ENCODE measurements around the gene RNF31.
A peak's percentile ranks its signal among the peaks of the same experiment; 100 is the strongest.

RNF31 gene

GRCh38 chr14:24182110-24182882, 35.0 kb downstream of the RNF31 start:
- no peak for DNase-seq

- DNase-seq, result no peak
Measured at GRCh38 chr14:24183014-24183481, 35.8 kb downstream of the RNF31 start.

- no peak for DNase-seq
Measured at GRCh38 chr14:24184104-24184970, 37.0 kb downstream of the RNF31 start.

- DNase-seq, result no peak
Measured at GRCh38 chr14:24185026-24185425, 37.7 kb downstream of the RNF31 start.

DNA sequence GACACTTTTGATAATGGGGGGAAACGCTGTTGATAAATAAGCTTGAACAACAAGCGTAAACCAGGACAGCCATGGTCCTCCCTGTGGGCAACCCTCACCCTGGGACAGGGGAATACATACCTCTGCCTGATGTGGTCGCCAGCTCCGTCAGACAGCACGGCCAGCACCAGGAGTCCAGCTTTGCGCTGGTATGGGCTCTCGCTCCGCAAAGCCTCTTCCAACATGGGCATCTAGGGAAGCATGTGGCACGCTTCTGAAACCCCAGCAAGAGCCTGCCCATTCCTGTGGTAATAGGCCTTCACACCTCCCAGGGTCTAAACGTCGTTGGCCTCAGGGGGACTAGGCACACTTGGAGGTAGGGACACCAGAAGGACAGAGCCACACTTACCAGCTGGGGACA, 38.4 kb downstream of the RNF31 start:
- no peak for DNase-seq

- DNase-seq, result no peak
Measured at GRCh38 chr14:24186831-24187538, 39.7 kb downstream of the RNF31 start.

- no peak for DNase-seq
Measured at GRCh38 chr14:24187539-24187915, 40.2 kb downstream of the RNF31 start.

- DNase-seq, result peak; percentile 76
Measured at GRCh38 chr14:24188251-24189058, 41.2 kb downstream of the RNF31 start, which contains the start of gene IPO4. IPO4 (minus strand) TSS chr14:24188816; CDS start chr14:24188787, 29 bp downstream.

DNA sequence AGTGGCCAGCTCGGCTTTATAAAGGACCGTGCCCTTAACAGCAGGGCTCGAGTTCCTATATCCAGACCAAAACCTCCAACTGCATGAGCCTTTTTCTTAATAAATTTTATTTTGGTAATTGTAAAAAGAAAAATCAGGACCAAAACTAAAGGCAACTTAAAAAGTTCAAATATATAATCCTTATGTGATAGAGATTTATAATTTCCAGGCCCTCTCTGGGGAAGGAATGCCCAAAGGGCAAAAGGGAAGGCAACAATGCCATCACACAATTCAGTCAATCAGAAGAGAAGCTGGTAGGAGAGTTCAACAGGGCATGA, 41.7 kb downstream of the RNF31 start:
- no peak for DNase-seq

GRCh38 chr14:24189460-24189859, 42.2 kb downstream of the RNF31 start:
- DNase-seq, result no peak

DNA sequence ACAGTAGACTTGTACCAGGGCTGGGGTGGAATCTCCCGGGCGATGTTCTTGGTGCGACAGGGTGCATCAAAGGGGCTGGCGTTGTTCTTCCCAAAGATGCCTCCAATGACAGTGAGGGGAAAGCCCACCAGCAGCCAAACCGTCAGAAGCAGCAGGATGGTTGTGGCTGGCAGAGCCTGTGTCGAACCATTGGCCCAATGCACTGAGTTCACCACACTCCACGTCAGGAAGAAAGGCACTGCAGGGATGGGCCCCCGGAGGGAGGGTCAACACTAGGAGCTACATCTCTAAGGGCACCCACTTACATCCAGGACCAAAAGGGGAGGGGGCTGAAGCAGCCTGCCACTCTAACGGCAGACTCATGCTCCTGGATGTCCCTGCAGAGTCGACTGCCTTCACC, 43.1 kb downstream of the RNF31 start:
- no peak for DNase-seq

DNA sequence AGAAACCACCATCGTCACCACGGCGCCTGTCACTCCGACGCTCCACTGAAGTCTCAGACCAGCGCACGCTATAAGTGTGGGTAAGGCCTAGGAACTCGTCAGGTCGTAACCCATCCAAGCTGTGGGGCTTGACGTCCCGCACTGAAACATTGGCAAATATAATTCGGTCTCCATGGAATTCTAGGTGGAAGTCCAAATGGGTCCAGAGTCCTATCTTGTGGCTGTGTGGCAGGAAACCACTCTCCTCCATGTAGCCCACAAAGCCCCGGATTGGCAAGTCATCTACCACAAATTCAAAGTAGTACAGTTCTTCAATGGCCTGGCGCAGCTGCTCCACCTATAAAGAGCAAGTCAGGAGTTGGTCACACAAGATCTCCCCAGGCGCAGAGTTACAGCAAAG, 45.6 kb downstream of the RNF31 start:
- DNase-seq, result no peak

GRCh38 chr14:24194186-24194872, 47.0 kb downstream of the RNF31 start:
- no peak for DNase-seq

DNA sequence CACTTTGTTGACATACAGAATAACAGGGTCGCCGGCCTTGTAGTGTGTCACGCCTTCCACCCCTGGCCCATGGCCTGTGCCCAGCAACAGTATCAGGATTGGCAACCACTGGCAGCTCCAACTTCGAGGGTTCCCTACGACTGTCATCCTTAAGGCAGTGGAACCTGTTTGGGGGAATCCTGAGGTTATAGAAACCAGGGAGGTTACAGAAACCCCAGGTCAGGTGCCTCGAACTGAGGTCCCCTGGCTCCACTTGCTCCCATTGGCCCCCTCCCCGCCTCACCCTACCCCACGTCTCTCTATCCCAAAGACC, 47.5 kb downstream of the RNF31 start:
- no peak for DNase-seq

- peak; percentile 97 for DNase-seq
Measured at GRCh38 chr14:24195186-24196070, 48.1 kb downstream of the RNF31 start, which contains the start of gene TM9SF1. TM9SF1 (minus strand) TSS chr14:24195441; CDS start chr14:24195019, 422 bp downstream.

DNA sequence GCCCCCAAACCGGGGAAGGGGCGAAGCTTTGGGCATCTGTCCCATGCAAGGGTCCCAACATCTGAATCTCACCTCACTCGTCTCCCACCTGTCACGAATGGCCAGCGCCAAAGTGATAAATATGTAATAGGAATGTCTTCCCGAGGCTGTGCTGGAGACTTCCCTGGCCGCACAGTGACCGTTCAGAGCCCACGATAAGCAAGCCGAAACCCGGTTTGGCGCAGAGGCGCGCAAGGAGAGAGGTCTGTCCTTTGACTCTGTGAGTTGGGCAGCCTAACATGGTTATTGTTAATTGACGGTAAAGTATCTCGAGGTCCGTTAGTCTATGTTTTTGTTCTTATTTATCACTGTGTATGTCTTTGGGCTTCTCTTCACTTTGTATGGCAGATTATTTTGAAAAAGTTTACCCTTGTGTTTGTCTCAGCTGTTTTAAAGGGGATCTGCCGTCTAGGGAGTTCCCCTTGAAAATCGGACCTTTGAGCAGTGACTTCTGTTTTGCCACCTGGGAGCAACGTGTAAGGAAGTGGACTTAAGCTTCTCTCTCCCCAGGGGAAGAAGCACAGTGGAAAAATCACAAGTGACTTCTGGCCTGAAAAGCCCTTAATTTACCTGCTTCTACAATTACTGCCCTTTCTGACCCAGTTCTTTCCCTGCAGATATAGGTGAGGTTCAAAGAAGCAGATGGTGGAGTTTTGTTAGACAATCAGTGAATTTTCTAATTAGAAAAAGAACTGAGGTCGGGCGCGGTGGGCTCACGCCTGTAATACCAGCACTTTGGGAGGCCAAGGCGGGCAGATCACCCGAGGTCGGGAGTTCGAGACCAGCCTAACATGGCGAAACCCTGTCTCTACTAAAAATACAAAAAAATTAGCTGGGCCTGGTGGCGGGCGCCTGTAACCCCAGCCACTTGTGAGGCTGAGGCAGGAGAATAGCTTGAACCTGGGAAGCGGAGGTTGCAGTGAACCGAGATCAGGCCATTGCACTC, 49.1 kb downstream of the RNF31 start:
- DNase-seq, result no peak

DNA sequence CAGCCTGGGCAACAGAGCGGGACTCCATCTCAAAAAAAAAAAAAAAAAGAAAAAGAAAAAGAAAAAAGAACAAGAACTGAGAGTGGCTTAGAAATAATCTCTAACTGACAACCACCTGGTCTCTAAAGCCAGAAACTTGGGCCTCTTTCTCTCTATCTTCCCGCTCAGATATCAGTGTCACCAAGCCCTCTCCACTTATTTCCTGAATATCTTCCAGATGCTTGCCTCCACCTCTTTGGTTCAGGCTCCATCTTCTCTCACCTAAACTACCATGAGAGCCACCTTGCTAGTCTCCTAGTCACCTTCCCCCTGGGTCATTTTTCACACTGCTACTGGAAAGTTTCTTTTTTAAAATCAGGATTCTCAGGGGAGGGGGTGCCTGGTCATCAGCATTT, 49.8 kb downstream of the RNF31 start:
- no peak for DNase-seq

GRCh38 chr14:24198814-24199524, 51.7 kb downstream of the RNF31 start:
- DNase-seq, result no peak
